GM12801 (cell line): ENCODE results near the gene CGB1.
"Not testable (repeated sequence)": the region's sequence is repeated elsewhere in the genome, so short reads cannot be mapped to it uniquely, and the experiment has no call there.

Experiments
- TF ChIP-seq, protein P1 (sequence below): IDR thresholded peaks from one replicate; pipeline ENCODE4 v1.5.1; 2011; ENCODE audit warnings: control low read depth; ENCODE audit not compliant: insufficient read length; ENCODE audit errors: extremely low read depth

CGB1 gene

DNA sequence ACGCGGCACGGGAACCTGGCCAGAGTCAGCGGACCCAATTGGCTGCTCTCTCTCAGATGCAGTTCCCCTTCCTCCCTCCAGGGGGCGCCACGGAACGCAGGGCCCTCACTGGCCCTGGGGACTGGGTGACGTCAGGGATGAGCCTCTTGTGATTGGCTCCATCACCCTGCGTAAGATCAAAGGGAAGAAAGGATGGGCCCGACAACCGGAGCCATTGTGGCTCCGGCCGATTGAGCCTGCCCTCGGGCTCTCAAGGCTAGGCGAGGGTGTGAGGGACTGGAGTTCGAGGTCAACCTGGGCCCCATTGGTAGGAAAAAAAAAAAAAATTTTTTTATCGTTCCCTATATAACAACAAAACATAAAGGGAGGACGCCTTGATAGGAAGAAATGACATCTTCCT is at the start of gene CGB1:
Gene CGB1, minus strand, starts transcription at position 81 of the 400 bp plus-strand sequence. CDS start 184 bp downstream, outside the sequence.
- TF ChIP-seq, protein P1, sequence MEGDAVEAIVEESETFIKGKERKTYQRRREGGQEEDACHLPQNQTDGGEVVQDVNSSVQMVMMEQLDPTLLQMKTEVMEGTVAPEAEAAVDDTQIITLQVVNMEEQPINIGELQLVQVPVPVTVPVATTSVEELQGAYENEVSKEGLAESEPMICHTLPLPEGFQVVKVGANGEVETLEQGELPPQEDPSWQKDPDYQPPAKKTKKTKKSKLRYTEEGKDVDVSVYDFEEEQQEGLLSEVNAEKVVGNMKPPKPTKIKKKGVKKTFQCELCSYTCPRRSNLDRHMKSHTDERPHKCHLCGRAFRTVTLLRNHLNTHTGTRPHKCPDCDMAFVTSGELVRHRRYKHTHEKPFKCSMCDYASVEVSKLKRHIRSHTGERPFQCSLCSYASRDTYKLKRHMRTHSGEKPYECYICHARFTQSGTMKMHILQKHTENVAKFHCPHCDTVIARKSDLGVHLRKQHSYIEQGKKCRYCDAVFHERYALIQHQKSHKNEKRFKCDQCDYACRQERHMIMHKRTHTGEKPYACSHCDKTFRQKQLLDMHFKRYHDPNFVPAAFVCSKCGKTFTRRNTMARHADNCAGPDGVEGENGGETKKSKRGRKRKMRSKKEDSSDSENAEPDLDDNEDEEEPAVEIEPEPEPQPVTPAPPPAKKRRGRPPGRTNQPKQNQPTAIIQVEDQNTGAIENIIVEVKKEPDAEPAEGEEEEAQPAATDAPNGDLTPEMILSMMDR = not testable (repeated sequence)

DNA sequence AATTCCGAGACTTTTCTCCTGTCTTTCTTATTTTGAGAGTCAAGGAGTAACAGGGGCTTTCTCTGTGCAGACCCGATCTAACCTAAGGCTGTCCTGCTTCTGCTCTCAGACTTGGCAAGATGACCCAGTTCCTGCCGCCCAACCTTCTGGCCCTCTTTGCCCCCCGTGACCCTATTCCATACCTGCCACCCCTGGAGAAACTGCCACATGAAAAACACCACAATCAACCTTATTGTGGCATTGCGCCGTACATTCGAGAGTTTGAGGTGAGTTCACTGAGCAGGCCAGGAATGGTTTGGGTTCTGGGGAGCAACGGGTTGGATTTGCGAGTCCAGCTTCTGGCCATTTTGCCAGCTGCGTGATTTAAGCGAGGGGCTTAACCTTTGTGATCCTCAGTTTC is 49.6 kb upstream of the CGB1 start:
- TF ChIP-seq, protein P1 = no peak

DNA sequence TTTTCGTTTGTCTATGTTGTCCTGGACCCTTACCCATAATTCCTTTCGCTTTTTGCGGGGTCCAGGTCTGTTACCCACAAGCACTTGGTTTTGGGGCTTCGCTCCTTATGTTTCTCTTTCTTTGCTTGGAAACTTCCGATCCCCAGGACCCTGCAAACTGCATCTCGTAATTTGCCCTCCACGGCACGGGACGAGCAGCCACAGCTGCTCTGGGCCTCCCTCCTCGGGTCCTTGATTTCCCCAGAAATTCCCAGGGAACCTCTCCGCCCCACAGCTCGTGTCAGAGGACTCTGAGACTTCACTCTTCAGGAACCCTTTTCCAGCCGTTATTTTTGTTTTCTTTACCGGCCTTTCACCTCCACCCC is 49.2 kb upstream of the CGB1 start:
- TF ChIP-seq, protein P1 = no peak

DNA sequence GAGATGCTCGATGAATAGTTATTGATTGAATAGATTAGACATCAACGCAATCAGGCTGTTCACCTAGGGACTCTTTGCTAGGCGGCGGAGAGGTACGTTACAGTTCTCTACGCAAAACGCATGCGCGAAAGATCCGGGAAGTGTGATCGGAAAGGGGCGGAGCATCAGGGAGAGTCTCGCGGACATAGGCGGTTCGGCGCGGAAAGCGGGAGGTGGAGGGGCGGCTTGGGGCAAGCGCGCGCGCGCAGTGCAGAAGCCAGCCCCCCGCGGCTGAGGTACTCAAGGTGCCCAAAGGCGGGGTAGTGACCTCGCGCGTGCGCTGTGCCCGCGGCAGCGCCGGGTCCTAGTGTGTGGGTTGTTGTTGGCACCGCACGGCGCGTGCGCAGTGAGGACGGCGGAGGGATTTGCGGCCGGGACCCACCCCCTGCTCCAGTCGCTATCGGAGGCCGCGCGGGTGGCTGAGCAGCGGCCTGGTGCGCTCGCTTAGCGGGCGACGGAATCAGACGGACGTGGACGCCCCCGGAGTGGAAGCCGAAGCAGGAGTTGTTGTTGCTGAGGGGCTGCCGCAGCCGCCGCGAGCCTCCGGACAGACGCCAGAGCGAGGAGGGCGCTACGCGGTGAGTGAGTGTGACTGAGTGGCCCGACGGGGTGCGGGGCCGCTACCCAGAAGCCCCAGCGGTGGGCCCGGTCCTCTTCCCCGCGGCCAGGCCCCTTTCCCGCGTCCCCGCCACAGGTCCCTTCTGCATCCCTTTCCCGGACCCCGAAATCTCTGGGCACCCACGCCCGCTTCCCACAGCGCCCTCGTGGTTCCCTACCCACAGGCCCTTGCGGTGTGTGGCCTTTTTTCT is 48.5 kb upstream of the CGB1 start, which contains the start of gene SNRNP70:
Gene SNRNP70, plus strand, starts transcription at position 432 of the 848 bp plus-strand sequence. CDS start 964 bp downstream, outside the sequence.
- TF ChIP-seq, protein P1 = no peak

DNA sequence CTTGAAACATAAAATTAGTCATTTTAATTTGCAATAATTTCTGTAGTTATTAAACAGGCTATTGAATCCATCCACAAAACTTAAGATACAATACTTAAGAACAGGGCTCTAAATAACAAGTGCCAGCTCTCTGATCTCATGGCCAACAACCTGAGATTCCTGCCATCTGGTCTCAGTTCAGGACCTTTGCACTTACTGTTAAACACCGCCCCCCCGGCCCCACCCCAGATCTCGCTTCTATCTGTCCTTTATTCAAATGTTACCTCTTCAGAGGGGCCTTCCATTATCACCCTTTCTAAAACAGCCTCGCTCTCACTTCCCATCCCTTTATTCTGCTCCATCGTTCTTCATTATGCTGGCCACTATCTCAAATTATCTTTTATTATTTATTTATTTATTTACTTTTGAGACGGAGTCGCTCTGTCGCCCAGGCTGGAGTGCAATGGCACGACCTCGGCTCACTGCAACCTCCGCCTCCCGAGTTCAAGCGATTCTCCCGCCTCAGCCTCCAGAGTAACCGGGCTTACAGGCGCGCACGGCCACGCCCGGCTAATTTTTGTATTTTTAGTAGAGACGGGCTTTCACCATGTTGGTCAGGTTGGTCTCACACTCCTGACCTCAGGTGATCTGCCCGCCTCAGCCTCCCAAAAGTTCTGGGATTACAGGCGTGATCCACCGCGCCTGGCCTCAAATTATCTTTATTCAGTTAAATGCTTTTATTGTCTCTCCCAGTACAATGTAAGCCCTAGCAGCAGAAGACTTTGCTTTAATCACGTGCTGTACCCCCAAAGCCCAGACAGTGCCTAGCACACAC is 47.7 kb upstream of the CGB1 start:
- TF ChIP-seq, protein P1 = no peak

DNA sequence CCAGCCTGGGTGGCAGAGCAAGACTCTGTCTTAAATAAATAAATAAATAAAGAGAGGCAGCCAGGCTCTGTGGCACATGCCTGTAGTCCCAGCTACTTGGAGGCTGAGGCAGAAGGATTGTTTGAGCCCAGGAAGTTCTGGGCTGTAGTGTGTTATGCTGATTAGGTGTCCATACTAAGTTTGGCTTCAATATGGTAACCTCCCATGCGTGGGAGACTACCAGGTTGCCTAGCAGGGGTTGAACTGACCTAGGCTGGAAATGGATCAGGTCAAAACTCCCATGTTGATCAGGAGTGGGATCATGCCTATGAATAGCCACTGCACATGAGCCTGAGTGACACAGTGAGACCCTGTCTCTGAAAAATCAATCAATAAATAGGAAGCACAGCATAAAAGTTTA is 44.6 kb upstream of the CGB1 start:
- TF ChIP-seq, protein P1 = no peak

DNA sequence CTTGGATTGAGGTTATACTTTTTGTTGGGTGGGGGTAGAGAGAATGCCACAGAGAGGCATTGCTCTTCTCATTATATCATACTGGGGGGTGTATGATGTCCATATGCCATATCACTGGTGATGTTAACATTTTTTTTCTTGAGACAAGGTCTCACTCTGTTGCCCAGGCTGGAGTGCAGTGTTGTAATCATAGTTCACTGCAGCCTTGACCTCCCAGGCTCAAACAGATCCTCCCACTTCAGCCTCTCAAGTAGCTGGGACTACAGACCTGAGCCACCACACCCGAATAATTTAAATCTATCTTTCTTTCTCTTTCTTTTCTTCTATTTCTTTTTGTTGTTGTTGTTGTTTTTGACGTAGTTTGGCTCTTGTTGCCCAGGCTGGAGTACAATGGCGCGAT is 43.7 kb upstream of the CGB1 start:
- TF ChIP-seq, protein P1 = no peak
